Left ventricle myocardium inferior (tissue), 1 donor: ENCODE results near the gene IGFBP7. TPM values are rescaled to one million over a fixed set of nuclear protein-coding genes. Genes with fewer than 3 reads are reported as not detected.

ENCODE experiments used
- DNase-seq: peaks from one replicate; pipeline ENCODE4 v3.0.0-alpha.2; 2020
- H3K27ac ChIP-seq: fragments of 200-600 bp; replicated peaks from 2 replicates; pipeline ENCODE4 v1.8.0; 2021
- H3K27me3 ChIP-seq: fragments of 200-600 bp; 2 replicates; pipeline ENCODE4 v1.8.0; 2021; ENCODE audit warnings: low read depth
- H3K36me3 ChIP-seq: fragments of 200-600 bp; 2 replicates; pipeline ENCODE4 v1.8.0; 2021
- H3K4me1 ChIP-seq: fragments of 200-600 bp; 2 replicates; pipeline ENCODE4 v1.8.0; 2021
- H3K4me3 ChIP-seq: fragments of 200-600 bp; 2 replicates; pipeline ENCODE4 v1.8.0; 2021; ENCODE audit warnings: mild to moderate bottlenecking, moderate library complexity
- H3K9me3 ChIP-seq: fragments of 200-600 bp; replicated peaks from 2 replicates; pipeline ENCODE4 v1.8.0; 2021
- CTCF ChIP-seq: fragments of 200-600 bp; IDR thresholded peaks from 2 replicates; pipeline ENCODE4 v1.8.0; 2021; ENCODE audit warnings: antibody characterized with exemption, mild to moderate bottlenecking, borderline replicate concordance
- intact Hi-C: fragments of 100-400 bp; cut with micrococcal nuclease; formaldehyde crosslinking; loops from one replicate; pipeline ENCODE4 v1.11.0; 2022
- total RNA-seq: library from RNA; stranded (reverse); fragmentation: NEBNext Ultra II Directional; extraction: Animal tissue kit (Norgen Biotek cat#: 25700); gene quantifications from one replicate; pipeline ENCODE4 v1.2.1, GENCODE V29; 2021
- donor health status: DM: no; HTN: yes; CAD: no; lungs with severe emphysema.

Gene IGFBP7
- total RNA-seq, 1 donor from 2014 or later, result 698 TPM

GRCh38 chr4:57042711-57043169, 67.4 kb downstream of the IGFBP7 start:
- no peak for TF ChIP-seq CTCF
- intact Hi-C loops, result no loop called here
- Histone ChIP-seq H3K27me3 (no peaks in the 10 kb centered on the region), H3K27ac (peak overlapping the region; percentile 86), H3K4me1 (peaks cover 96% of the 10 kb centered on the region), H3K4me3 (peak overlapping the region; percentile 19), H3K36me3 (peaks cover 34% of the 10 kb centered on the region), H3K9me3 (peaks cover 3% of the 10 kb centered on the region)
- DNase-seq, result peak; percentile 51

GRCh38 chr4:57041020-57041419, 69.2 kb downstream of the IGFBP7 start:
- Histone ChIP-seq H3K36me3 (peaks cover 48% of the 10 kb centered on the region), H3K4me1 (peaks cover 79% of the 10 kb centered on the region), H3K27ac (peak overlapping the region; percentile 86), H3K9me3 (no peaks in the 10 kb centered on the region), H3K4me3 (no peak overlapping the region), H3K27me3 (no peaks in the 10 kb centered on the region)
- intact Hi-C loops, result no loop called here
- TF ChIP-seq CTCF, result no peak
- no peak for DNase-seq

- Histone ChIP-seq H3K27me3 (no peaks in the 10 kb centered on the region), H3K4me3 (no peak overlapping the region), H3K4me1 (peaks cover 74% of the 10 kb centered on the region), H3K36me3 (peaks cover 52% of the 10 kb centered on the region), H3K27ac (peak overlapping the region; percentile 86), H3K9me3 (no peaks in the 10 kb centered on the region)
- intact Hi-C loops, result no loop called here
- TF ChIP-seq CTCF, result no peak
- no peak for DNase-seq
Measured at GRCh38 chr4:57040510-57040909, 69.7 kb downstream of the IGFBP7 start.

GRCh38 chr4:57039345-57039744, 70.8 kb downstream of the IGFBP7 start:
- DNase-seq, result no peak
- TF ChIP-seq CTCF, result no peak
- H3K9me3 ChIP-seq, result no peaks in the 10 kb centered on the region
- peaks cover 62% of the 10 kb centered on the region for H3K4me1 ChIP-seq
- intact Hi-C loops, result loop anchor here (10.0 kb wide), 1 partner anchor 245 kb away; no protein-coding TSS in a partner anchor
- peak overlapping the region; percentile 86 for H3K27ac ChIP-seq
- H3K27me3 ChIP-seq, result no peaks in the 10 kb centered on the region
- H3K36me3 ChIP-seq, result peaks cover 58% of the 10 kb centered on the region
- no peak overlapping the region for H3K4me3 ChIP-seq

- Histone ChIP-seq H3K4me1 (peaks cover 50% of the 10 kb centered on the region), H3K4me3 (no peak overlapping the region), H3K27ac (peak overlapping the region; percentile 49), H3K9me3 (no peaks in the 10 kb centered on the region), H3K27me3 (no peaks in the 10 kb centered on the region), H3K36me3 (peaks cover 64% of the 10 kb centered on the region)
- TF ChIP-seq CTCF, result peak; percentile 90
- DNase-seq, result peak; percentile 58
- intact Hi-C loops, result loop anchor here (10.0 kb wide), 1 partner anchor 247 kb away; no protein-coding TSS in a partner anchor
Measured at GRCh38 chr4:57037982-57038604, 72.1 kb downstream of the IGFBP7 start.
